HCT116 (cell line): Measurements from ENCODE around the gene TBC1D14.

ENCODE experiments used
- CEBPB ChIP-seq: IDR thresholded peaks from 2 replicates; pipeline ENCODE4 v1.6.1; 2012; ENCODE audit warnings: low read depth
- EGR1 ChIP-seq: IDR thresholded peaks from 2 replicates; pipeline ENCODE4 v1.6.1; 2012; ENCODE audit warnings: low read depth
- EZH2 ChIP-seq: fragments of 200-600 bp; sonication (generic); IDR thresholded peaks from 2 replicates; pipeline ENCODE4 v1.6.1; 2017; ENCODE audit warnings: antibody characterized with exemption, mixed run types
- POLR2A ChIP-seq: IDR thresholded peaks from 2 replicates; pipeline ENCODE4 v1.7.0; 2011; ENCODE audit warnings: borderline replicate concordance; ENCODE audit not compliant: insufficient read depth, insufficient read length; ENCODE audit errors: extremely low read depth
- POLR2AphosphoS5 ChIP-seq: IDR thresholded peaks from 2 replicates; pipeline ENCODE4 v1.6.1; 2011; ENCODE audit warnings: mild to moderate bottlenecking, low read depth, low read length, moderate library complexity
- SP1 ChIP-seq: IDR thresholded peaks from 2 replicates; pipeline ENCODE4 v1.6.1; 2012; ENCODE audit warnings: low read depth
- TCF7L2 ChIP-seq: IDR thresholded peaks from 2 replicates; pipeline ENCODE4 v1.7.0; 2011; ENCODE audit warnings: borderline replicate concordance, inconsistent platforms; ENCODE audit not compliant: insufficient read depth, insufficient read length; ENCODE audit errors: extremely low read depth
- TF ChIP-seq, protein P1 (sequence below), 3 experiments: fragments of 200-600 bp in 1 of 3; sonication (generic) in 1 of 3; IDR thresholded peaks in 2 of 3; conservative IDR thresholded peaks in 1 of 3; 2 replicates each; pipeline ENCODE4 v1.5.1; 2012 to 2017; ENCODE audit warnings: low read depth in 2 of 3, low read length in 2 of 3, antibody characterized with exemption in 1 of 3, borderline replicate concordance in 1 of 3, control low read depth in 1 of 3, mild to moderate bottlenecking in 1 of 3, mixed read lengths in 1 of 3, mixed run types in 1 of 3, moderate library complexity in 1 of 3; ENCODE audit not compliant: insufficient read depth in 1 of 3
- TF ChIP-seq, protein P2 (sequence below): IDR thresholded peaks from 2 replicates; pipeline ENCODE4 v1.6.1; 2012
- TF ChIP-seq, protein P3 (sequence below): IDR thresholded peaks from 2 replicates; pipeline ENCODE4 v1.6.1; 2012

DNA sequence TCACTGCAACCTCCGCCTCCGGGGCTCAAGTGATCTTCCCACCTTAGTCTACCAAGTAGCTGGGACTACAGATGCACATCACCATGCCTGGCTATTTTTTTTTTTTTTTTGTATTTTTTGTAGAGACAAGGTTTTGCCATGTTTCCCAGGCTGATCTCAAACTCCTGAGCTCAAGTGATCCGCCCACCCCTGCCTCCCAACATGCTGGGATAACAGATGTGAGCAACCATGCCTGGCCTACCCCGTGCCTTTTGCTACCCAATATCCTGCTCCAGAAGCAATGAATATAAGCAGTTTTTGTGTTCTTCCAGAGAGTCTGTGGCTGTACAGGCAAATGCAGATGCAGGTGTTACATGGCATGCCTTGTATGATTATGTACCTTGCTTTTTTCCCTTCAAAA lies 50.5 kb downstream of the TBC1D14 start:
- no peak for TF ChIP-seq TCF7L2
- TF ChIP-seq POLR2A, result no peak
- TF ChIP-seq, protein P1, sequence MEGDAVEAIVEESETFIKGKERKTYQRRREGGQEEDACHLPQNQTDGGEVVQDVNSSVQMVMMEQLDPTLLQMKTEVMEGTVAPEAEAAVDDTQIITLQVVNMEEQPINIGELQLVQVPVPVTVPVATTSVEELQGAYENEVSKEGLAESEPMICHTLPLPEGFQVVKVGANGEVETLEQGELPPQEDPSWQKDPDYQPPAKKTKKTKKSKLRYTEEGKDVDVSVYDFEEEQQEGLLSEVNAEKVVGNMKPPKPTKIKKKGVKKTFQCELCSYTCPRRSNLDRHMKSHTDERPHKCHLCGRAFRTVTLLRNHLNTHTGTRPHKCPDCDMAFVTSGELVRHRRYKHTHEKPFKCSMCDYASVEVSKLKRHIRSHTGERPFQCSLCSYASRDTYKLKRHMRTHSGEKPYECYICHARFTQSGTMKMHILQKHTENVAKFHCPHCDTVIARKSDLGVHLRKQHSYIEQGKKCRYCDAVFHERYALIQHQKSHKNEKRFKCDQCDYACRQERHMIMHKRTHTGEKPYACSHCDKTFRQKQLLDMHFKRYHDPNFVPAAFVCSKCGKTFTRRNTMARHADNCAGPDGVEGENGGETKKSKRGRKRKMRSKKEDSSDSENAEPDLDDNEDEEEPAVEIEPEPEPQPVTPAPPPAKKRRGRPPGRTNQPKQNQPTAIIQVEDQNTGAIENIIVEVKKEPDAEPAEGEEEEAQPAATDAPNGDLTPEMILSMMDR (IDR thresholded peaks at IDR 0.05 in 2 of 3, conservative IDR thresholded peaks at IDR 0.05 in 1 of 3; ENCODE audit: borderline replicate concordance in 1 of 3, insufficient read depth in 1 of 3, low read depth in 2 of 3, low read length in 2 of 3), result no peak
- TF ChIP-seq POLR2AphosphoS5, result no peak
- TF ChIP-seq, protein P2, sequence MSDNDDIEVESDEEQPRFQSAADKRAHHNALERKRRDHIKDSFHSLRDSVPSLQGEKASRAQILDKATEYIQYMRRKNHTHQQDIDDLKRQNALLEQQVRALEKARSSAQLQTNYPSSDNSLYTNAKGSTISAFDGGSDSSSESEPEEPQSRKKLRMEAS, result no peak
- no peak for TF ChIP-seq EZH2
- TF ChIP-seq, protein P3, sequence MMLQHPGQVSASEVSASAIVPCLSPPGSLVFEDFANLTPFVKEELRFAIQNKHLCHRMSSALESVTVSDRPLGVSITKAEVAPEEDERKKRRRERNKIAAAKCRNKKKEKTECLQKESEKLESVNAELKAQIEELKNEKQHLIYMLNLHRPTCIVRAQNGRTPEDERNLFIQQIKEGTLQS, result no peak
- no peak for TF ChIP-seq EGR1
- no peak for TF ChIP-seq SP1
- no peak for TF ChIP-seq CEBPB
